Right lobe of liver (tissue), 4 donors: Measurements from ENCODE around the gene PTPRM.

ENCODE experiments used
- CTCF ChIP-seq, 4 donors: fragments of 200-600 bp in 3 of 4; fragments of 450-650 bp in 1 of 4; IDR thresholded peaks; one replicate each; pipeline versions ENCODE4 v1.5.1 to v1.8.0; 2016 to 2022; ENCODE audit warnings: antibody characterized with exemption in 4 of 4, mild to moderate bottlenecking in 2 of 4
- POLR2A ChIP-seq: fragments of 450-650 bp; IDR thresholded peaks from one replicate; pipeline ENCODE4 v1.6.1; 2017; ENCODE audit warnings: antibody characterized with exemption, mild to moderate bottlenecking
- donor health status: DM: no; HTN: no; CAD: no.
- donor health status: DM: no; HTN: no; CAD: no.
- donor health status: DM: no; HTN: yes; CAD: no.

GRCh38 chr18:8167673-8168072 is 600.6 kb downstream of the PTPRM start:
- TF ChIP-seq CTCF (IDR thresholded peaks at IDR 0.05) (no peak), POLR2A (no peak)
